GM19025 (cell line): ENCODE data around the gene ZNF736.
"Not testable (repeated sequence)": the region's sequence is repeated elsewhere in the genome, so short reads cannot be mapped to it uniquely, and the experiment has no call there.

Experiments
- ATAC-seq: cut with Tn5 transposase; IDR thresholded peaks from one replicate; pipeline ENCODE4 v1.9.1; 2021; ENCODE audit warnings: mild to moderate bottlenecking, low read depth, moderate library complexity; ENCODE audit not compliant: unreplicated experiment

ZNF736 gene

DNA sequence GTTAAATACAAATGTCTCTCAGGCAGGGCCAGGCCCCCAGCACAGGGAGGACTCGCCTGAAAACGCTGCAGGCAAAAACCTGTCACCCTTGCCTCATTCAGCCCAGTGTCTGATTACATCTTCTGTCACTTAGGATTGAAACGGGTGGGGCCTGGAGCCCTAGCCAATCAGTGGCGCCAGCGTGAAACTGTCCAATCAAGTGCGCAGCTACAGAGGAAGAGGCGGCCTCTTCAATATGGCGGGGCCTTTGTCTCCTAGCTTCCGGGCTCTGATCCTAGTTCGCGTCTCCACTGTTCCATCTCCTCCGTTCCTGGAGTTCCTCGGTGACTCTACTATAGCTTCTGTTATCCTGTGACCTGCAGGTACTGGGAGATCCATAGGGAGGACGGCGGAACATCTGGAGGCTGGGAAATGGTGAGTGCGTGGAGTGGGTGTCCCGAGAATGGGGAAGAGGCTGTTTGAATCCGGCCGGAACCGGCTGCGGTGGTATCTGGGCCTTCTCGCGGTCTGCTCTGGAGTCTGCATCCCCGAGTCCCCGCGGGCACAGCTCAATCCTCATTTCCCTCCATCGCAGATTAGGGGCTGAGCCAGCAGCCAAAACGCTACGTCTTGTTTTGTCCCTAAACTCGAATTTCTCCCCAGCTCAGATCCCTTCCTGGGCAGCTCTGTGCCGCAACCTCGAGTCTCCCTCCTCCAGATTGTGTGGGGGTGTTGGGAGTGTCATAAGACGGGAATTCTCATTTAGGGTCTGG is at the start of gene ZNF736:
Gene ZNF736 (plus strand): TSS at position 222 of the 752 bp plus-strand sequence. CDS start 190 bp downstream, at position 412.
- ATAC-seq: peak; percentile 100

DNA sequence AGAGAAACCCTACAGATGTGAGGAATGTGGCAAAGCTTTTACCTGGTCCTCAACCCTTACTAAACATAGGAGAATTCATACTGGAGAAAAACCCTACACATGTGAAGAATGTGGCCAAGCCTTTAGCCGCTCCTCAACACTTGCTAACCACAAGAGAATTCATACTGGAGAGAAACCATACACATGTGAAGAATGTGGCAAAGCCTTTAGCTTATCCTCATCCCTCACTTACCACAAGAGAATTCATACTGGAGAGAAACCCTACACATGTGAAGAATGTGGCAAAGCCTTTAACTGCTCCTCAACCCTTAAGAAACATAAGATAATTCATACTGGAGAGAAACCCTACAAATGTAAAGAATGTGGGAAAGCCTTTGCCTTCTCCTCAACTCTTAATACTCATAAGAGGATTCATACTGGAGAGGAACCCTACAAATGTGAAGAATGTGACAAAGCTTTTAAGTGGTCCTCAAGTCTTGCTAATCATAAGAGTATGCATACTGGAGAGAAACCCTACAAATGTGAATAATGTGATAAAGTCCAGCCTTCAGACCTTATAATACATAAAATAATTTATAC is 47.3 kb upstream of the ZNF736 start:
- ATAC-seq: no peak

DNA sequence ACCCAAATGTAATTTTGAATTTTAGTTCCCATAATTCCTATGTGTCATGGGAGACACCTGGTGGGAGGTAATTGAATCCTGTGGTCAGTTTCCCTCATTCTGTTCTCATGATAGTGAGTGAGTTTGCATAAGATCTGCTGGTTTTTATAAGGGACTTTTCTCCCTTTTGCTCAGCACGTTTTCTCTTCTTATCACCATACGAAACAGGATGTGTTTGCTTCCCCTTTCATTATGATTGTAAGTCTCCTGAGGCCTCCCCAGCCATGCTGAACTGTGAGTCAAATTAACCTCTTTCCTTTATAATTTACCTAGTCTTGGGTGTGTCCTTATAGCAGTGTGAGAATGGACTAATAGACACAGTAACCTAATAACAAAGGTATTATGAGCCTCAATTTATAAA is 36.1 kb upstream of the ZNF736 start:
- ATAC-seq: no peak

DNA sequence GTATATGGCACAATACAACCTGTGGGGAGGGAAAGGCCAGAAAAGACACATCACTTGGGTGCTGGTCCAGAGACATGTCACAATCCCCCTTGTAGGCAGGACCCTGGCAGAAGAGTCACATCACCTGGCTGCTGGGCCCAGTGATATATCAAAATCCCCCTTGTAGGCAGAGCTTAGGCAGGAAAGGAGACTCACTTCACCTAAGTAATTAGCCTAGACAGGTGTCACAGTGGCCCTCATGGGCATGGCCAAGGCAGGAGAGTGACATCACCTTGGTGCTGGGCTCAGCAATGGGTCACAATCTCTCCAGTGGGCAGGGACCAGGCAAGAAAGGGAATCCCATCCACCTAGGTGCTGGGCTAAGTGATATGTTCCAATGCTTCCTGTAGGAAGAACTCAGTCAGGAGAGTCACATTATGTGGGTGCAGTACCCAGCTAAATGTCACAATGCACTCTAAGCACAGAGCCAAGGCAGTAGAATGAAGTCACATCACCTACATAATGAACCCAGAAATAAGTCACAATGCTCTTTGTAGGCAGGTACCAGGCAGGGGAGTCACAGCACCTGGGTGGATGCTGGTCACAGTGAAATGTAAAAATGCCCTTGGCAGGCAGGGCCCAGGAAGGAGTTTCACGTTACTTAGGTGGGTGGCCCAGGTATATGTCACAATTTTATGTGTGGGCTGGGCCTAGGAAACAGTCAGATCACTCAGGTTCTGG is 18.9 kb upstream of the ZNF736 start:
- no peak for ATAC-seq

DNA sequence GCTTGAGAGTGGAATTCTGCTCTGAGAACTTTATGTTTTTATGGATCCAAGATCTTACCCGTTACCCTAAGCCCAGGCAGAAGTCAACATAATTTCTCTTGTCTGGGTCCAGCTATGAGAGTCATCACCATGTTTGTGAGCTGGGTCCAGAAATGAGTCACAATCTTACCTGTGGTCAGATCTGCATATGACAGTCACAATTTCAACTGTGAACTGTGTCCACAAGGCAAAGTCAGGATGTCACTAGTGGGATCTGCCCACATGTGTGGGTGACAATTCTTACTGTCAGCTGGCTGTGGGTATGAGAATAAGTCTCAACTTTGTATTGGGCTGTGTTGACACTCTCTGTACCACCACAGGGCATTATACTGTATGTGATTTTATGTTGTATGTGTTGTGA is 16.3 kb upstream of the ZNF736 start:
- not testable (repeated sequence) for ATAC-seq

DNA sequence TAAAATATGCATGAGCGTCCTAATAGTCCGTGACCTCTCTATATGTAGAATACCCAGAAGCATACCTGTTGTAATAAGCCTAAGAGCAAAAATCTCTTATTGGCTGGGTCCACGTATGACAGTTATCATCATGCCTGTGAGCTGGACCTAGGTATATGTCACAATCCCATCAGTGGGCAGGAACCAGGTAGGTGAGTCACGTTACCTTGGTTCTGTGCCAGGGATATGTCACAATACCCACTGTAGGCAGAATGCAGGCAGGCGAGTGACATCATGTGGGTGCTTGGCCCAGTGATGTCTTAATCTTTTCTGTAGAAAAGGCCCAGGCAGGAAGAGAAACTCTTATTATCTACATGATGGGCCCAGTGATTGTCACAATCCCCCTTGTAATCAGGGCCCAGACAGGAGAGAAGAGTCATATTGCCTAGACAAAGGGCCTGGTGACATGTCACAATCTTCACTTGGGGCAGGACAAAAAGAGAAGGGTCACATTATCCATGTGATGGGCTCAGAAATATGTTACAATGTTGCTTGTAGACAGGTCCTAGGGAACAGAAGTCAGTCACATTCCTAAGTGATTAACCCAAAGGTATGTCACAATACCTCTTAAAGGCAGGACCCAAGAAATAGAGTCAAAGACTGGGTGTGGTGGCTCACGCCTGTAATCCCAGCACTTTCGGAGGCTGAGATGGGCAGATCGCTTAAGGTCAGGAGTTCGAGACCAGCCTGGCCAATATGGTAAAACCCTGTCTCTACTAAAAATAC is 12.9 kb upstream of the ZNF736 start:
- no peak for ATAC-seq

DNA sequence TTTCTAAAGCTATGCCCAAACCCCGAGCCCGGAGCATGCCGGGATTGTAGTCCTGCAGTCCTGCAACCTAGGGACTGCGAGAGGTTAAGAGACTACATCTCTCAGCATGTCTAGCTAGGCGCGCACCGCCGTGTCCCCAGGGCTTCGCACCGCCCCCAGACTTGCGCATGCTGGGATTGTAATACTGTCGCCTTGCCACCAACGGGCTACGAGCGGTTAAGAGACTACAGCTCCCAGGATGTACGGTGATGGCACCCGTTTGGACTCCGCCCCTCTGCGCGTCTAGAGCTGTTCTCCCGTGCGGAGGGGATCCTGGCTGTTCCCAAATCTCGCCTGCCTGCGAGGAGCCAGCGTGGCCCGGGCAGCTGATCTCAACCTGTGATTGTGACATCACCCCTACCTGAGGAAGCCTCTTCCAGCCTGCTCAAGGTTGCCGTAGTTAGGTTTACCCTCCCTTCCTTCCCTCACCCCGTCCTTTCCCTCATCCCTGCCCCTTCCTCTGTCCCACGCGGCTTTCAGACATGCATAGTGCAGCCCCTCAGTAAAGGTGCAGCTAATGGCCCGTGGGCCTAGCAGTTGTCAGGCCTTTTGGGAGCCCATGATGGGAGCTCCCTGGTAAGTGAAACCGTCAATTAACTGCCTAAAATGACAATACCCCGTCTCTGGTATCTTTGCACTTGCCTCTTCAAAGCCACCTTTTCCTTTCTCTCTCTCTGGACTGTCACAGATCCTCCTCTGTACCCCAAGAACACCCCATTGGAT is 6.3 kb upstream of the ZNF736 start:
- ATAC-seq: peak; percentile 97

DNA sequence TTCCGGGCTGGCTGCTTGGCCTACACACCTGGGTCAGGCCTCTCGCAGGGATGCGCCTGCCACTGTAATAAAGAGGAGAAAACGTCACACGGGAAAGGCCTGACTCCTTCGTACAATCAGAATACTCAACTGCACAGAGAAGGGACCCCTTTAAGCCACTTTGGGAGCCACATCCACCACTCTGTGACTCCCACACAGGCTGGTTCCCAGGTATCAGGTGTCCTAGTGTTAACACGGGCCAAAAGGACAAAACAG is 5.8 kb upstream of the ZNF736 start:
- no peak for ATAC-seq

DNA sequence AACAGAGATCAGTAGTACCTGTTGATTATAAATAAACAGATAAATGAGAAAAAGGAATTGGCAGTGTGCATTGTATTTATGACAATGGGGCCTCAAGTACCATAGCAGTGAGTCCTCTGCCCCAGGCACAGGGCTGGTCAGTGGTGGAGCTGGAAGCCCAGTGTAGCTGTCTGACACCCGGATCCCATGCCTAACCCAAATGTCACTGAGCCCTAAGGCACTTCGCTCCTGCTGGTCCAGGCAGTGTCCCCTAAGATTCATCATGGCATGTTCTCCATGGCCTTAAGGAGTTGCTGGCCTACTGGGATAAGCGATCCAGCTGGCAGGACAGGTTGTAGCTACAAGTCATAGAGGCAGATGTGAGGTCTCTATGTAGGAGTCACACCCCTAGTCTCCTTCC is 3.3 kb upstream of the ZNF736 start:
- no peak for ATAC-seq

DNA sequence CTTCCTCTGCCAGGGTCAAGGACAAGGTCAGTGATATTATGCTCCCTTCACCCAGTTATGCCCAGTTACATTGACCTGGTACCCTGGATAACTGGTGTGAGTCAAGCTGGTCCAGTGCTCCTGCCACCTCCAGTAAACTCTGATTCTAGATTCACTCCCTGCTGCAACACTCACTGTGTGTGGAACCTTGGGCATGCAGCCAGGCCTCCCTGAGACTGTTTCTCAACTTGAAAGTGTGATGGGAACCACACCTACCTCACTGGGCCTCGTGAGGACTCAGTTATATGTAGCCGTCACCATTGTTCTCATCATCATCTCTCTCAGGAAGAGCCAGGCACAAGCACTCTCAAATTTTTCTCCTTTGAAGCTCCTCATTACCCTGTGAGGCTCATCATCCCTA is 935 bp upstream of the ZNF736 start:
- ATAC-seq: no peak

DNA sequence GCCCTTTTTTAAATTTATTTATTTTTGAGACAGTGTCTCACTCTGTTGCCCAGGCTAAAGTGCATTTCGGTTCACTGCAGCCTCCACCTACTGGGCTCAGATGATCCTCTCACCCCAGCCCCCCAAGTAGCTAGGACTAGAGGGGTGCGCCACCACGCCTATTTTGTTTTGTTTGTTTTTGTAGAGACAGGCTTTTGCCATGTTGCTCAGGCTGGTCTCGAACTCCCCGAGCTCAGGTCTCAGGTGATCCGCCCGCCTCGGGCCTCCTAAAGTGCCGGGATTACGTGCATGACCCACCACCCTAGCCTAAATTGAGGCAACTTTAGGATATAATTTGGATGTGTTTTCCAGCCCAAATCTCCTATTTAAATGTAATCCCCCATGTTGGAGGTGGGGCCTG is 805 bp downstream of the ZNF736 start:
- ATAC-seq: no peak

DNA sequence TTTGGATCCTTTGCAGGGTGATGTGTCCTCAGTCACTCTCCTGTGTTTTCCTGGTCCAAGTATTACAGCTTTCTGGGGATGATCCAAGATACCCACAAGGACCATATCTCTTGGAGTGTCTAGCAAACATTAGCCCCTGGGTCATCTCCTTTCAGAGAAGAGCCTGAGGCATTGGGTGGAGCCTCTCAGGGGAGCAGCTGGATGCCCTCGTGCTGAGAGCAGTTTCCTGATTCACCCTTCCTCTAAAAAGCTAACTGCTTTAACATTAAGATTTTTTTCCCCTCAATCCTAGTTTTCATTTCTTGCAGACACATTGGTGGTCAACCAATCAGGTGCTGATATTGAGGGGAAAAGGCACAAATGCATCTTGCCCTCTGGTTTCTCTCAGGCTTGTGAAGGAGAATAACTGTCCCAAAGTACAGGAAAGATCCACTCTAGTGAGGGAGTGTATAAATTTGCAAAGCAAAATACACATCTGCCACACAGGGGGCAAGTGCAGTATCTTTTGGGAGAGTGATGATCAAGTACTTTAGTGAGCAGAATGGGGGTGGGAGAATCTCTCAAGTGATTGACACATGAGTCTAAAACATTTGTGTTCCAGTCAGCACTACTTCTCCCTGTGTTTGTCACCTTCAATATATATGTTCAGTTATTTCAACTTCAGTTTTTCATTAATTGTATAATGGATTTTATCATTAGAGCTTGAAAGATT is 2.4 kb downstream of the ZNF736 start:
- not testable (repeated sequence) for ATAC-seq

DNA sequence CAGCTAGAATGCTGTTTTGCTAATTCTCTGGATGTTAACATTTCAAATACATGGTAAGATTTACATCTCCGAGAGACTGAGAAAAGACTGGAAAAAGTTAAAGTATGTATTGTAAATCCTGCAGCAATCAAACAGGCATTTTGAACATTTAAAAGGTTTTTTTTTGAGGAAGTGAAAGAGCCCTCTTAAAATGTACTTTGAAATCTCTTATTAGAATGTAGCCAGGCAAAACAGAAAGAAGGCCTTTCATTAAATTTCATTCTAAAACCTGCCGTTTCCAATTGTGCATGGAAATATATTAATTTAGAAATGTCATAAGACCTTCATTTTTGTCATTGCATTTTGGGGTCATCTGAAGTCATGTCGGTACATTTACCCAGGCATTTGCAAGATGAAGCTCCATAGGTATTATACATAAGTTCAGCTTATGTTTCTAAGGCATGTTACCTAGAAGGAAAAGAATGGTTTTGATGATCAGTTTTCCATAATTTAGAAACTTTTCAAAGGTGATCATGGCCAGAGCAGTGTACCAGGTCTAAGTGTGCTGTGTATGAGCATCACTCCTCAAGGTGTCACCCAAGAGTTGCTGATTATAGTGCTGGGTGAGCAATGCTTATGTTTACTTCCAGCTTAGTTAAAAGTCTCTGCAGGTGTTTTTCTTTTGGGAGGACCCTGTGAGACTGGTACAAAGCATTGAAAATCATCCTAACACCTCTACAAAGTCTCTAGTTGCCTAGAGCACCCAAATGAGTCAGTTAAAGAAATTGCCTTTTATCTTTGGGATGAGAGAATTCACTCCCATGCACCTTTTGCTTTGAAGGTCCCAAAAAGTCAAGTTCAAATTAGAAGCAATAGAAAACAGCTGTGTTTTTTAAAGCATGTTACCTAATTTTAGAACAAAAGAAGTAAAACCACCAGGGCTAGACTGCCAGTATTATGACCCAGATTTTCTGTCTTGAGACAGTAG is 7.1 kb downstream of the ZNF736 start:
- ATAC-seq: no peak

DNA sequence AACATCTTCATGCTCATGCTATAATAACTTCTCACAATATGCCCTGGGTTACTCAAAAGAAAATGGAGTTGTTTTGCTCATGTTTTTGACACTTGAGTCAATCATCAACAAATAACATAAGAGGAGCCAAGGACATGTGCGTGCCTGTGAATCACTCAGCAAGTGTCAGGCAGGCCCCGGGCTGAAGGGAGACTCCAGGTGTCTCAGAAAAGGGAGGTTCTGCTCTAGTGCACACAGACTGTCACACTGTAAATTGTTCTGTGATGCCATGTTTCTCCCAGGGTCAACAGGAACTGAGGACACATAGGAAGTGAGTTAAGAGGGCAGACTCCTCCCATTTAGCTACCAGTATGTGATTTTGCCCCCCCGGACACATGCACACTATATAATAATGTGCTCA is 10.4 kb downstream of the ZNF736 start:
- ATAC-seq: not testable (repeated sequence)

DNA sequence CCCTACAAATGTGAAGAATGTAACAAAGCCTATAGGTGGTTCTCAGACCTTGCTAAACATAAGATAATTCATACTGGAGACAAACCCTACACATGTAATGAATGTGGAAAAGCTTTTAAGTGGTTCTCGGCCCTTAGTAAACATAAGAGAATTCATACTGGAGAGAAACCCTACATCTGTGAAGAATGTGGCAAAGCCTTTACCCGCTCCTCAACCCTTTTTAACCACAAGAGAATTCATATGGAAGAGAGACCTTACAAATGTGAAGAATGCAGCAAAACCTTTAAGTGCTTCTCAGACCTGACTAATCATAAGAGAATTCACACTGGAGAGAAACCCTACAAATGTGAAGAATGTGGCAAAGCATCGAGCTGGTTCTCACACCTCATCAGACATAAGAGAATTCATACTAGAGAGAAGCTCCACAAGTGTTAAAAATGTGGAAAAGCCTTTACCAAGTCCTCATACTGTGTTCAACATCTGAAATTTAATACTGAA is 35.0 kb downstream of the ZNF736 start:
- not testable (repeated sequence) for ATAC-seq

DNA sequence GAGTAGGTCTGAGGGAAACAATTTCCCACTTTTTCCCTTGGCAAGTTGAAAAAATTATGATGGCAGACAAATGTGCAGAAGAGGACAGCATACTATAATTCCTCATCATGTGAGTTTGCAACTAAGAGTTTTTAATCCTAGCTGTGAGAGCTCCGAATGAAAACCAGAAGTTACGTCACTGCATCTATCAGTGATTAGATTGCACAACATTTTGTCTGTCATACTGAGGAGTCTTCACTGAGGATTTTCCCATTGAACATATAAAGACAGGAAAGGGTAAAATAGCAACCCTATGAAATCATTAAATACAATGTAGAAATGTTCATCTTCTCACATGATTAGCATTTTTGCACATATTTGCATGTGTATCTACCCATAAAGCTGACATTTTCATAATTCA is 45.8 kb downstream of the ZNF736 start:
- ATAC-seq: no peak

DNA sequence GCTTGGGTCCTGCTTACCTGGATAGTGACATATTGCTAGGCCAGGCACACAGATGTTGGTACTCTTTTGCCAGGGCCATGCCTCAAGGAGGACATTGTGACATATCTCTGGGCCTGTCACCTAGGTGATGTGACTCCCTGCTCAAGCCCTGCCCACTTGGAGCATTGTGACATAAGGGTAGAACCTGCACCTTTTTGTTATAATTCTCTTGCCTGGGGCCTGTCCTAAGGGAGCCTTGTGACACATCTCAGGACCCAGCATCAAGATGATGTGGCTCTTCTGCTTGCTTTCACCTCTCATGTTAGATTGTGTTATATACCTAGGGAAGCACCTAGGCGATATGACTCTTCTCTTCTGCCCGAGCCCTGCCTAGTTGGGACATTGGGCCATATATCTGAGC is 57.4 kb downstream of the ZNF736 start:
- no peak for ATAC-seq

DNA sequence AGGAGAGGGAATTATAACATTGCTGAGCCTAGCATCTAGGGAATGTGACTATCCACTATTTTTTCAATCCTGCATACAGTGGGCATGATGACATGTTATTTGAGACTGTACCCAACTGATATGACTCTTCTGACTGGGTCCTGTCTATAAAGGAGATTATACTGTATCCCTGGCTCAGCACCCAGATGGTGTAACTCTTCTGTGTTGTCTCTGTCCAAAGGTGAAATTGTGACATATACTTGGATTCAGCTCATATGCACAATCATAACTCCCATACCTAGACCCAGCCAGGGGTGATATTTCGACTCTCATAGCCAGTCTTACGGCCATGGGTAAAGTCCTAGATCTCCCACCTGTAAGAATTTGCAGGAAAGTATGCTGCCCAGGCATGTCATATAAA is 59.3 kb downstream of the ZNF736 start:
- no peak for ATAC-seq

DNA sequence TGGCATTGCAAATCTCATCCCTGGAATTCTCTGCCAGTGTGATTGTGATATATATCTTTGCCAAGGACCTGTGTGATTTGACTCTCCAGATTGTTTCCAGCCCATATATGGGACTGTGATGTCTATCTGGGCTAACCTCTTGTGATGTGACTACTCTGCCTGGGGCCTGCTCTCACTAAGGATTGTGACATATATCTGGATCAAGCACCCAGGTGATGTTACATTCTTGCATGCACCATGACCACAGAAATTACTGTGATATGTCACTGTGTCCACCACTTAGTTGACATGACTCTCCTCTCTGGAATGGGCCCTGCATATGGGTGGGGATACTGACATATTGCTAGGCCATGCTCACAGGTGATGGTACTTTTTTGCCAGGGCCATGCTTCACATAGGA is 86.6 kb downstream of the ZNF736 start:
- ATAC-seq: no peak
